ENCODE measurements around the gene GAN.
A peak's percentile ranks its signal among the peaks of the same experiment; 100 is the strongest.

GRCh38 chr16:81277541-81278080 lies 37.2 kb upstream of the GAN start:
- TF ChIP-seq, protein P1, sequence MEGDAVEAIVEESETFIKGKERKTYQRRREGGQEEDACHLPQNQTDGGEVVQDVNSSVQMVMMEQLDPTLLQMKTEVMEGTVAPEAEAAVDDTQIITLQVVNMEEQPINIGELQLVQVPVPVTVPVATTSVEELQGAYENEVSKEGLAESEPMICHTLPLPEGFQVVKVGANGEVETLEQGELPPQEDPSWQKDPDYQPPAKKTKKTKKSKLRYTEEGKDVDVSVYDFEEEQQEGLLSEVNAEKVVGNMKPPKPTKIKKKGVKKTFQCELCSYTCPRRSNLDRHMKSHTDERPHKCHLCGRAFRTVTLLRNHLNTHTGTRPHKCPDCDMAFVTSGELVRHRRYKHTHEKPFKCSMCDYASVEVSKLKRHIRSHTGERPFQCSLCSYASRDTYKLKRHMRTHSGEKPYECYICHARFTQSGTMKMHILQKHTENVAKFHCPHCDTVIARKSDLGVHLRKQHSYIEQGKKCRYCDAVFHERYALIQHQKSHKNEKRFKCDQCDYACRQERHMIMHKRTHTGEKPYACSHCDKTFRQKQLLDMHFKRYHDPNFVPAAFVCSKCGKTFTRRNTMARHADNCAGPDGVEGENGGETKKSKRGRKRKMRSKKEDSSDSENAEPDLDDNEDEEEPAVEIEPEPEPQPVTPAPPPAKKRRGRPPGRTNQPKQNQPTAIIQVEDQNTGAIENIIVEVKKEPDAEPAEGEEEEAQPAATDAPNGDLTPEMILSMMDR (IDR thresholded peaks at IDR 0.05) = no peak
- TF ChIP-seq POLR2A (IDR thresholded peaks at IDR 0.05) = peak in 1 of 2 donors; percentile 45
